HG02973 (cell line): ENCODE data around the gene THAP4.
"Not testable (repeated sequence)": the region's sequence is repeated elsewhere in the genome, so short reads cannot be mapped to it uniquely, and the experiment has no call there.

Source experiments
- ATAC-seq: cut with Tn5 transposase; IDR thresholded peaks from one replicate; pipeline ENCODE4 v1.9.1; 2021; ENCODE audit warnings: moderate library complexity; ENCODE audit not compliant: unreplicated experiment

THAP4 gene

DNA sequence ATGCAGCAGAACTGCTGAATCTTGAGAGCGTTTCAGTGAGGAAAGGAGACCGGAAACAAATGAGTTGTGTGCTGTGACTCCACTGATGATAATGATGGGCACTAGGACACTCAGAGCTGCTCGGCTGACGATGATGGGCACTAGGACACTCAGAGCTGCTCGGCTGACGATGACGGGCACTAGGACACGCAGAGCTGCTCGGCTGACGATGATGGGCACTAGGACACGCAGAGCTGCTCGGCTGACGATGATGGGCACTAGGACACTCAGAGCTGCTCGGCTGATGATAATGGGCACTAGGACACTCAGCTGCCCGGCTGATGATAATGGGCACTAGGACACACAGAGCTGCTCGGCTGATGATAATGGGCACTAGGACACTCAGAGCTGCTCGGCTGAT is 47.1 kb downstream of the THAP4 start:
- not testable (repeated sequence) for ATAC-seq

- ATAC-seq, result no peak
Measured at GRCh38 chr2:241586564-241587264, 50.2 kb downstream of the THAP4 start.

DNA sequence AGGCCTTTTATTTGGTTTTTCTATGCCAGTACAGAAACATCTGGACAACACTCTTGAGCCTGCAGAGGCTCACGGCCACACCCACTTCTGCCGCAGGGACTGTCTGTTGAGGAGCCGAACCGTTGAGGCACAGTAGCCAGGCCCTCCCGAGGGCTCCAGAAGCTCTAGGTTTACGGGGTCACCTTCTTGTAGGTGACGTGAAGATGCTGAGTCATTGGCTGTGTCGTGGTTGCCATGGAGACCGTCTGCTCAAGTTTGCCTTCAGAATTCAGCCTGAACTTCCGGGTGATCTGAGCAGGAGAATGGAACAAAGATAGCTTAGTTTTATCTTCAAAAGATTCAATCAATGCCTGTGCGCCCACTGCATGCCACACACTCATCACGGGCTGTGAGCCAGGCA is 52.5 kb downstream of the THAP4 start:
- ATAC-seq, result no peak

- no peak for ATAC-seq
Measured at GRCh38 chr2:241582806-241583205, 54.2 kb downstream of the THAP4 start.

DNA sequence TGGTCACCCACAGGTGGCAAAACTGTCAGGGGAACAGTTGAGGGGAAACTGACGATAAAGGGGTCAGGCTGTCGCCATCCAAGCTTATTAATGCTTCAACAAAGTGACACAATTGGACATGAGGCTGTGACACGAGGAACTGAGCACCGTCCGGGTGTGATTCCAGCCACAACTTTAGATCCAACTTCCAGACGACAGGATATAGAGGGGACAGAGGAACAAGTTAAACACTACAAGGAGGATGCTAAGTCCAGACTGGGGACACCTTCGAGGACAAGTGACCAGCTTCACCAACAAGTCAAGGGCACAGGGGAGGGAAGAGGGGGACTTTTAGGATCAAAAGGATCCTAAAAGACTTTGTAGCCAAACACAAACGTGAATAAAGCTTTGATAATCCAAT is 54.6 kb downstream of the THAP4 start:
- no peak for ATAC-seq

DNA sequence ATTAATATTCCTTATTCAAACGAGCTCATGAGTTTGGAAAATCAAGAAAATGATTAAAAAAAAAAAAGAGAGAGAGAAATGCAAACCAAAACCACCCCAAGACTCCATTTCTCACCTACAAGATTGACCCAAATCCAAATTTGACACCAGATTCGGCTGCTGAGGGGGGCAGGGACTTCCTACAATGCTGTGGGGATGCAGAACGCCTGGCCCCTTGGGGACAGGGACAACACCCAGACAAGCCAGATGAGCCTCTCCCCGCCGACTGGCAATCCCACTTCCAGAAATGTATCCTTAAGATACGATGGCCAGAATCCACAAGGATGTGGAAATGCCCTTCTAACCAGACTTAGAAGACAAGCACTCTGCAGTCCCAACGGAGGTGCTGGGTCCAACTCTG is 57.7 kb downstream of the THAP4 start:
- ATAC-seq, result no peak

DNA sequence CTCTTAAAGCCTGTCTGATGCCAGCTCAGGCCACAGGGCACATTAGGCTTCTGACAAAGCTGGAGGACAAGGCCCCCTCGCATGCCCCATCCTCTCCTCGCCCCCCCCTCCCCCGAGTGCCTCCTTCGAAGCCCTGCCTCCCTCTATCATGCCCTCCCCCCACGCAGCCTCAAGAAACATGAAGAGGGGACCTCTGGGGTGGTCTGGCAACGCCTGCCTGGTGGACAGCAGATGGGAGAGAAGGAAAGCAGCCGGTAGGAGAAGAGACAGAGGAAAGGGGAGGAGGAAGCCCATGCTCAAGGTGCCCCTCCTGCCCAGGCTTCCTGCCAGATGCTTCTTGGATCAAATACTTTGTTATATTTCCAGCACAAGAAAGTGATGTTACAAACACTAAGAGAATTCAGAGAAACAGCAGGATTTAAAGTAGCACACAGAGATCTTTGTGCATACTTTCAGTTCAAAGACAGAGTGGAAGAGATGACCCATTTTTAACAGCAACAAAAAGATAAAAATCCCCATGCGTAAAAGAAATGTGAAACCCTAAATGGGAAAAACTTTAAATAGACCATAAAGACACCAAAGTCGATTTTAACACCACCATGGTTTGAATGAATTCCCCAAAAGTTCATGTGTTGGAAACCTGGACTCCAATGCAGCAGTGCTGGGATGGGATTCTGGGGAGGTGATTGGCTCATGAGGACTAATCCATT is 59.4 kb downstream of the THAP4 start:
- no peak for ATAC-seq

- no peak for ATAC-seq
Measured at GRCh38 chr2:241576293-241576654, 60.7 kb downstream of the THAP4 start.

DNA sequence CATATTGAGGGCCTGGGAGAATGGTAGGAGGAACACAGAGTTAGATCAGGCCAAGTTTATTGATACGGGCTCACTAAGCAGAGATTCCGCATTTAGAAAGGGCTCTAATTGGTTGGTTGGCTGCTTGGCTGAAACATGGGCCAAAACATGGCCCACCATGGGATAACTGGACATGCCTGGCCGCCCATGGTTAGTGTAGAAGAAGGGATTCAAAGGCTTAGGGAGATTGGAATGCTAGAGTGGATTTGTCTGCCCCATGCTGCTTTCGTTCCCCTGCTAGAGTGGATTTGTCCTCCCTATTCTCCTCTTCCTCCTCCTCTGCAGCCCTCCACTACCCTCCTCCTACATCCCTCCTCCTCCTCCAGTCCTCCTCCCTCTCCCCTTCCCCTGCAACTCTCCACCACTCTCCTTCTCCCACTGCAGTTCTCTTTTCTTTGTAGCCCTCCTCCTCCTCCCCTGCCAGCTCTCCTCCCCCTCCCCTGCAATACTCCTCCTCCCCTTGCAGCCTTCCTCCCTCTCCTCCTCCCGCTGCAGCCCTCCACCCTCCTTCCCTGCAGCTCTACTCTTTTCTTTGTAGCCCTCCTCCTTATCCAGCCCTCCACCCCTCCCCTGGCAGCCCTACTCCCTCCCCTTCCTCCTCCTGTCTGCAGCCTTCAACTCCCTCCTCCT is 61.2 kb downstream of the THAP4 start:
- ATAC-seq, result no peak

- no peak for ATAC-seq
Measured at GRCh38 chr2:241574911-241575623, 61.9 kb downstream of the THAP4 start.

DNA sequence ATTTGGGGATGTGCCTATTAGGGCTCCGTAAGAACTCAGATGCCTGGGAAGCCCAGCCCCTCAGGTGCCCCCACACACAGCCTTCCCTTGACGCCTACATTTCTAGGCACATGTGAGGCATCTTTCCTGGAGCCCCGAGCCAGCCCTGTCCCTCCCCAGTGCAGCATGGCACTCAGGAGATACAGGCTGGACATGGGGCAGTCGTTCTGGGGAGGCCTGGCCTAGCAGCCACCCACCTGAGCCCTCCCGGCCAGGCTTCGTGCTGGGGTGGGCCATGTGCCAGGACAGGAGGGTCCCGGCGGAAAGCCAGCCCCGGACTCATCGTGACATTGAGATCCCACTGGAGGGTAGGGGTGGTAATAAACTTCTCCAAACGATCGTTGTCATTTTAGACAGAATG is 63.2 kb downstream of the THAP4 start:
- ATAC-seq, result no peak

GRCh38 chr2:241572915-241573651 is 63.9 kb downstream of the THAP4 start:
- ATAC-seq, result not testable (repeated sequence)

DNA sequence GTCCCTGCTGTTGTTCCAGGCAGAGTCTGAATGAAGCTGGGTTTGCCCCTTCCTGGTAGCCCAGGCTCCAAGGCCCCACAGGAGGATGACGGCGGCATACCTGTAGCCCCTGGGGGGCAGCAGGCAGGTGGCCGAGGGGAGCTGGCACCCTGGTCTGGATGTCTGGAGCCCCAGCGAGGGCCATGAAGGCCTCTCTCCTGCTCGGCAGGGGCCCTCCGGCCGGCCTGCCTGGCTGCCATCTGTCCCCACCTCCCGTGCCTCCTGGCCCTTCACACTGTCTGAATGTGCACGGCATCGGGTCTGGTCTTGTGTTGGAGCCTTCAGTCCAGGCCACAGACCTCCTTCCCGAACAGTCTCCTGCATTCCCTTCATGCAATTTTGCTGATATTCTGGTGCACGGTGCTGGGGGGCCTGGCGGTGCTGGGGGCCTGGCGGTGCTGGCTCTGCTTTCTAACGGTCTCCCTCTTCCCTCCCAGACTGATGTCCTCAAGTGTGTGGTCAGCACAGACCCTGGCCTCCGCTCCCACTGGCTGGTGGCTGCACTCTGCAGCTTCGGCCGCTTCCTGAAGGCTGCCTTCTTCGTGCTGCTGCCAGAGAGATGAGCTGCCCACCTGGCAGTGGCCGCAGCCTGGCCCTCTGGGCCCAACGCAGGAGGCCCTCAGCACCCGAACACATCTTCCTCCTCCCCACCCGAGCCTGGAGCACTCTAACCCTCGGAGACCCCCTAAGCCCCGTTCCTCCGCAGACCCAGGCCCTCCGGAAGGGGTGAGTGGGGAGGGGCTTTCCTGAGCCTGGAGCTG is 64.9 kb downstream of the THAP4 start:
- ATAC-seq, result no peak

DNA sequence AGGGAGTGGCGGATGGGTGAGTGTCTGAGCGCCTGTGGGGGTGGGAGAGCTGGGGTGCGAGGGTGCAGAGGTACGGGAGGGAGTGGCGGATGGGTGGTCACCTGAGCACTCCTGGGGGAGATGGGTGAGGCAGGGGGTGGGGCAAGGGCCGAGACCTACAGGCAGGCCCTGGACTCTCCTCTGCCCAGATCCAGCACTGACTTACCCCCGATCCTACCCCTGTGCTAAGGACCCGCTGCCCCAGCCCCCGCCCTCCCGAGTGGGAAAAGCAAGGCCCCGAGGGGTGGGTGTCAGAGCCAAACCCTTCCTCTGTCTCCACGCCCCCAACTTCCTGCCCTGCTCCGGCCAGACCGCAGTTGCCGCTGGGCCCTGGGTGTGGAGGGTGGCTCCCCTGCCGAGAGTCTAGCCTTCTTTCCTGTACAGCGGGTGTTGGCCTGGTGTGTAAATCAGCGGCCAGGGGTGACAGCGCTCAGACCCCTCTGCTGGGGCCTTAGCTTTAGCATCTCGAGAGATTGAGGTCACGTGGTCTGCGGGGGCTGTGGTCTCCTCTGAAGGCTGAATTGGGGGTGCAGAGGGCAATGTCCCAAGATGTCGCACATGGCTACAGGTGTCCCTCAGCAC is 65.9 kb downstream of the THAP4 start:
- ATAC-seq, result no peak

DNA sequence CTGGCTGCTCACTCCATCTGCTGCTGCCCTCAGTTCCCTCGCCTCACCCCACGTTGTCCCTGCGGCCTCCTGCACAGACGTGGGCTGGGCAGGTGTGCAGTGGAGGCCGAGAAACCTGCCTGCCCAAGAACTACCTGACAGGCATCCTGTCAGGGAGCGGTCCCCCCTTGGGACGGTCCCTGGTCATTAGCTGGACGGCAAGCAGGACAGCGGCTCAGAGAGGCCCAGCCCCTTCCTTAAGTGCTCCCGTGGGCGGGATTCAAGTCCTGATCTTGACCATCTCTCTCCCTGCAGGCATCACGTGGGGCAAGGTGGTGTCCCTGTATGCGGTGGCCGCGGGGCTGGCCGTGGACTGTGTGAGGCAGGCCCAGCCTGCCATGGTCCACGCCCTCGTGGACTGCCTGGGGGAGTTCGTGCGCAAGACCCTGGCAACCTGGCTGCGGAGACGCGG is 67.1 kb downstream of the THAP4 start:
- ATAC-seq, result no peak

GRCh38 chr2:241568726-241569125 is 68.2 kb downstream of the THAP4 start:
- ATAC-seq, result no peak

DNA sequence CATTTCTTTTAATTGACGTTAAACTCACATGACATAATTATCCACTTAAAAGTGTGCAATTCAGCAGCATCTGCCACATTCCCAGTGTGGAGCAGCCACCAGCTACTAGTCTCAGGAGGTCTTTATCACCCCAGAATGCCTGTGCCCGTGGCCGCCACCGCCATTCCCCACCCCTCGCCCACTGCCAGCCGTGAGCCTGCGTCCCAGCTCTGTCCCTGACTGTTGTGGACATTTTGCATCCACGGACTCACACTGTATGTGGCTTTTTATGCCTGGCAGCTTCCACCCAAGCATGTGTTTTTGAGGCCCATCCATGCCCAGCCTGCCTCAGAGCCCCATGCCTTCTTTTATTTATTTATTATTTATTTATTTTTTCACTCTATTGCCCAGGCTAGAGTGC is 69.2 kb downstream of the THAP4 start:
- no peak for ATAC-seq

DNA sequence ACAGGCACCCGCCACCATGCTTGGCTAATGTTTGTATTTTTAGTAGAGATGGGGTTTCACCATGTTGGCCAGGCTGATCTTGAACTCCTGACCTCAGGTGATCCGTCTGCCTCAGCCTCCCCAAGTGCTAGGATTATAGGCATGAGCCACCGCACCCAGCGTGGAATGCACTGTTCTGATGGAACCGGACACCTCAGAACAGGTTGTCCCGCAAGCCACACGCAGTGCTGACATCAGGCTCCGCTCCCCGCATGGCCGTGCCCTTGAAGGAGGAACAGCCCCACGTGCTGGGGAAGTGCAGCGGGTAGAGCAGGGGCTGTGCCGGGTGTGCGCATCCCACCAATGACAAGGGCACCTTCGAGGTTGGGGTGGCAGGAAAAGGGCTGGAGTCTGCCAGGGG is 69.7 kb downstream of the THAP4 start:
- ATAC-seq, result not testable (repeated sequence)

- no peak for ATAC-seq
Measured at GRCh38 chr2:241566468-241566867, 70.5 kb downstream of the THAP4 start.

GRCh38 chr2:241566021-241566420 is 70.9 kb downstream of the THAP4 start:
- ATAC-seq, result not testable (repeated sequence)
